MM.1S (cell line): ENCODE measurements around the gene DIPK1B.

ENCODE experiments used
- DNase-seq: peaks from one replicate; pipeline ENCODE4 v3.0.0-alpha.2; 2015
- H2AFZ ChIP-seq: fragments of 300-600 bp; sonication (generic); 2 replicates; pipeline ENCODE4 v1.6.0; 2016; ENCODE audit warnings: antibody characterized with exemption, low read length
- H3F3A ChIP-seq: fragments of 300-600 bp; sonication (generic); 2 replicates; pipeline ENCODE4 v1.6.1; 2016; ENCODE audit warnings: mild to moderate bottlenecking, antibody characterized with exemption, low read length, moderate library complexity, mixed read lengths; ENCODE audit not compliant: insufficient read depth
- H3K27ac ChIP-seq: fragments of 300-600 bp; sonication (generic); 2 replicates; pipeline ENCODE4 v1.5.1; 2016; ENCODE audit warnings: mild to moderate bottlenecking, low read length
- H3K27me3 ChIP-seq: fragments of 300-600 bp; sonication (generic); replicated peaks from 2 replicates; pipeline ENCODE4 v1.6.0; 2016; ENCODE audit warnings: low read length; ENCODE audit not compliant: insufficient read depth
- H3K36me3 ChIP-seq: fragments of 300-600 bp; sonication (generic); replicated peaks from 2 replicates; pipeline ENCODE4 v1.6.1; 2016; ENCODE audit warnings: mild to moderate bottlenecking, low read length, mixed read lengths; ENCODE audit not compliant: insufficient read depth
- H3K4me1 ChIP-seq: fragments of 300-600 bp; sonication (generic); 2 replicates; pipeline ENCODE4 v1.6.1; 2016; ENCODE audit warnings: low read length, mixed read lengths
- H3K4me2 ChIP-seq: fragments of 300-600 bp; sonication (generic); 2 replicates; pipeline ENCODE4 v1.6.0; 2016; ENCODE audit warnings: low read depth, low read length
- H3K4me3 ChIP-seq: fragments of 300-600 bp; sonication (generic); 2 replicates; pipeline ENCODE4 v1.5.1; 2016; ENCODE audit warnings: low read length, mixed read lengths
- H3K79me2 ChIP-seq: fragments of 300-600 bp; sonication (generic); 2 replicates; pipeline ENCODE4 v1.6.1; 2016; ENCODE audit warnings: mixed run types, low read length, mixed read lengths
- H3K9ac ChIP-seq: fragments of 300-600 bp; sonication (generic); 2 replicates; pipeline ENCODE4 v1.6.1; 2016; ENCODE audit warnings: low read length, mixed read lengths
- H3K9me2 ChIP-seq: fragments of 300-600 bp; sonication (generic); replicated peaks from 2 replicates; pipeline ENCODE4 v1.6.1; 2016; ENCODE audit warnings: mild to moderate bottlenecking, low read length, mixed read lengths; ENCODE audit not compliant: insufficient read depth
- H3K9me3 ChIP-seq: fragments of 300-600 bp; sonication (generic); replicated peaks from 2 replicates; pipeline ENCODE4 v1.6.1; 2016; ENCODE audit warnings: mild to moderate bottlenecking, low read length, mixed read lengths; ENCODE audit not compliant: insufficient read depth
- H4K20me1 ChIP-seq: fragments of 300-600 bp; sonication (generic); 2 replicates; pipeline ENCODE4 v1.6.1; 2016; ENCODE audit warnings: mild to moderate bottlenecking, low read length, moderate library complexity, mixed read lengths; ENCODE audit not compliant: insufficient read depth
- CTCF ChIP-seq: fragments of 300-600 bp; sonication (generic); IDR thresholded peaks from 2 replicates; pipeline ENCODE4 v1.5.1; 2016; ENCODE audit warnings: antibody characterized with exemption, low read length, mixed read lengths
- EZH2 ChIP-seq: fragments of 300-600 bp; sonication (generic); optimal IDR thresholded peaks from 2 replicates; pipeline ENCODE3; 2017; ENCODE audit warnings: low read depth, mild to moderate bottlenecking, antibody characterized with exemption, low read length, mixed read lengths
- EZH2phosphoT487 ChIP-seq: fragments of 300-600 bp; sonication (generic); IDR thresholded peaks from 2 replicates; pipeline ENCODE4 v1.6.1; 2018; ENCODE audit warnings: antibody characterized with exemption, low read length

The DIPK1B gene

DNA sequence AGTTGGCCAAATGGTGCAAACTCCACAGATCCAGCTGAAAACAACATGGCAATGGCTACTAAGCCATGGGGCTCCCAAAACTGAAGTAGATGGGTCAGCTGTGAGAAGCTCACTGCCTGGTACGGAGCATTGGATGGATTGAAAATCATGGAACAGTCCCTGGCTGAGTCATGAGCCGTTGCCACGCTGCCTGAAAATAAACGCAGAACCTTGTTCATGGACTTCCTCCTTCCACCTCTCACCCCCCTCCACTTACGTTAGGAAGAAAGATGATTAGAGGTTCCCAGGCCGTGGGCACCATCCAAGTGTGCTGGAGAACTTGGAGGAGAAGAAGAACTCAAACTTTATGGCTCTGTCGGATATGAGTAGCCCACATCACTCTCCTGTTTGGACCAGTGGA lies 6.8 kb upstream of the DIPK1B start:
- Histone ChIP-seq H3K4me1 (peaks cover 7% of the 10 kb centered on the region; the same call in 1 of the 2 replicates), H3K27ac (no peak overlapping the region), H3K9me2 (no peaks in the 10 kb centered on the region), H3K27me3 (peaks cover 94% of the 10 kb centered on the region), H2AFZ (no peak overlapping the region), H3K36me3 (no peaks in the 10 kb centered on the region), H3K4me3 (no peak overlapping the region), H3K9ac (no peak overlapping the region), H4K20me1 (no peaks in the 10 kb centered on the region), H3F3A (0 out of 2 replicates have a peak, but pooled peaks cover 2% of the 10 kb centered on the region), H3K4me2 (no peak overlapping the region), H3K79me2 (no peaks in the 10 kb centered on the region), H3K9me3 (no peaks in the 10 kb centered on the region)
- TF ChIP-seq EZH2, result no peak
- no peak for TF ChIP-seq CTCF
- no peak for TF ChIP-seq EZH2phosphoT487
- DNase-seq, result no peak

- Histone ChIP-seq H3K9me3 (no peaks in the 10 kb centered on the region), H3K27ac (no peak overlapping the region), H3K4me1 (0 out of 2 replicates have a peak, but pooled peaks cover 3% of the 10 kb centered on the region), H3K4me2 (no peak overlapping the region), H4K20me1 (no peaks in the 10 kb centered on the region), H3K27me3 (peaks cover 98% of the 10 kb centered on the region), H3K36me3 (no peaks in the 10 kb centered on the region), H3K79me2 (no peaks in the 10 kb centered on the region), H3K4me3 (no peak overlapping the region), H2AFZ (no peak overlapping the region), H3F3A (0 out of 2 replicates have a peak, but pooled peaks cover 2% of the 10 kb centered on the region), H3K9ac (no peak overlapping the region), H3K9me2 (no peaks in the 10 kb centered on the region)
- TF ChIP-seq EZH2, result no peak
- DNase-seq, result no peak
These were observed 5.4 kb upstream of the DIPK1B start for GRCh38 chr9:136707011-136707410.

- DNase-seq, result no peak
- no peaks in the 10 kb centered on the region for H3K9me3 ChIP-seq
- H4K20me1 ChIP-seq, result no peaks in the 10 kb centered on the region
- H3K79me2 ChIP-seq, result no peaks in the 10 kb centered on the region
- H3K36me3 ChIP-seq, result no peaks in the 10 kb centered on the region
- no peaks in the 10 kb centered on the region for H3K9me2 ChIP-seq
- no peak overlapping the region for H3K4me3 ChIP-seq
- peaks cover 93% of the 10 kb centered on the region for H3K27me3 ChIP-seq
- H2AFZ ChIP-seq, result no peak overlapping the region
- TF ChIP-seq CTCF, result no peak
- no peak for TF ChIP-seq EZH2
- TF ChIP-seq EZH2phosphoT487, result no peak
- no peak overlapping the region for H3K27ac ChIP-seq
- H3F3A ChIP-seq, result 0 out of 2 replicates have a peak, but pooled peaks cover 2% of the 10 kb centered on the region
- no peak overlapping the region for H3K4me2 ChIP-seq
- H3K4me1 ChIP-seq, result 0 out of 2 replicates have a peak, but pooled peaks cover 3% of the 10 kb centered on the region
- H3K9ac ChIP-seq, result no peak overlapping the region
These were observed 4.4 kb upstream of the DIPK1B start for GRCh38 chr9:136707849-136708517.

DNA sequence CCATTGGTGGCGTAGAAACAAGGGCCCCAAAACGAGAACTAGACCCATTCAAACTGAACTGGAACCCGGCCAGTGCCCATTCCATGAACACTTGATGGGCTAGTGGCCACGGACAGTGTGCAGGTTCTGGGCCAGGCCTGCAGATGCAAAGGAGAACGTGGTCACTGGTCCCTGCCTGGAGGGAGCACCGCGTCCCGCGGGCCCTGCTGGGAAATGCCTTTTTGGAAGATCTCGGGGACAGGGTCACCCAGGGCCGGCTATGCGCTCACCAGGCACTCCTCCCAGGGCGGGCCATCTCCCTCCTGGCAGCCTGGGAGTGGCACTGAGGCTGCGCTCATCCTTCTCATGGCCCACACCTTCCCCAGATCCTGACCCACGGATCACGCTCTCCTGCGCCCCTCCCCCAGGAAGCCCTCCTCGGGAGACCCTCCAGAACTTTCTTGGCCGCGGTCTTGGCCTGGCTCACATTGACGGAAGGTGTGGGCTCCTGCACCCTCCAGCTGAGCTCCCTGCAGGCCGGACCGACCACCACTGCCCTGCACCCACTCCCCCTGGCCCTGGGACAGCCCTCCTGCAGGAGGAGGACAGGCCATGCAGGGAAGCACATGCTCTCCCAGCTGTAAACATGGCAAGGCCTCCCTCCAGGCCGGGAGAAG lies 2.8 kb upstream of the DIPK1B start:
- TF ChIP-seq CTCF, result no peak
- TF ChIP-seq EZH2, result no peak
- no peak for TF ChIP-seq EZH2phosphoT487
- H3K27ac ChIP-seq, result no peak overlapping the region
- H3K4me2 ChIP-seq, result no peak overlapping the region

More for the DNA sequence above, 2.8 kb upstream of the DIPK1B start:
- H3K4me3 ChIP-seq, result no peak overlapping the region
- no peaks in the 10 kb centered on the region for H4K20me1 ChIP-seq
- DNase-seq, result no peak
- no peak overlapping the region for H2AFZ ChIP-seq
- H3K4me1 ChIP-seq, result no peaks in the 10 kb centered on the region
- H3F3A ChIP-seq, result no peaks in the 10 kb centered on the region
- H3K27me3 ChIP-seq, result peaks cover 94% of the 10 kb centered on the region
- no peaks in the 10 kb centered on the region for H3K36me3 ChIP-seq
- H3K79me2 ChIP-seq, result no peaks in the 10 kb centered on the region
- H3K9me3 ChIP-seq, result no peaks in the 10 kb centered on the region
- no peak overlapping the region for H3K9ac ChIP-seq
- no peaks in the 10 kb centered on the region for H3K9me2 ChIP-seq
